Spleen (tissue), 11 donors: ENCODE results near the gene VWA3A. TPM values are rescaled to one million over a fixed set of nuclear protein-coding genes. Genes with fewer than 3 reads are reported as not detected.
"Not testable (repeated sequence)": the region's sequence is repeated elsewhere in the genome, so short reads cannot be mapped to it uniquely, and the experiment has no call there.

Source experiments
- DNase-seq: peaks from one replicate; pipeline ENCODE4 v3.0.0-alpha.2; 2020
- H3K27ac ChIP-seq, 8 donors: fragments of 200-600 bp; sonication (generic) in 7 of 8; 1 replicate in 4 of 8; 2 replicates in 4 of 8; pipeline versions ENCODE4 v1.5.0 to v1.8.0; 2016 to 2021; ENCODE audit warnings: inconsistent platforms in 4 of 8, mild to moderate bottlenecking in 4 of 8, moderate library complexity in 1 of 8
- H3K27me3 ChIP-seq, 7 donors: fragments of 200-600 bp; sonication (generic) in 6 of 7; replicated peaks in 1 of 7; 1 replicate in 4 of 7; 2 replicates in 3 of 7; pipeline versions ENCODE4 v1.5.0 to v1.8.0; 2016 to 2021; ENCODE audit warnings: inconsistent platforms in 3 of 7, mild to moderate bottlenecking in 1 of 7
- H3K36me3 ChIP-seq, 6 donors: fragments of 200-600 bp; sonication (generic) in 5 of 6; 1 replicate in 4 of 6; 2 replicates in 2 of 6; pipeline versions ENCODE4 v1.5.0 to v1.8.0; 2016 to 2021; ENCODE audit warnings: inconsistent platforms in 2 of 6
- H3K4me1 ChIP-seq, 6 donors: fragments of 200-600 bp; sonication (generic) in 5 of 6; 1 replicate in 3 of 6; 2 replicates in 3 of 6; pipeline versions ENCODE4 v1.5.0 to v1.8.0; 2016 to 2021; ENCODE audit warnings: inconsistent platforms in 3 of 6
- H3K4me3 ChIP-seq, 8 donors: fragments of 200-600 bp; sonication (generic) in 7 of 8; 1 replicate in 4 of 8; 2 replicates in 4 of 8; pipeline versions ENCODE4 v1.5.0 to v1.8.0; 2016 to 2021; ENCODE audit warnings: inconsistent platforms in 4 of 8, mild to moderate bottlenecking in 4 of 8, moderate library complexity in 2 of 8
- H3K9me3 ChIP-seq, 8 donors: fragments of 200-600 bp; sonication (generic) in 7 of 8; 1 replicate in 4 of 8; 2 replicates in 4 of 8; pipeline versions ENCODE4 v1.5.0 to v1.8.0; 2016 to 2021; ENCODE audit warnings: inconsistent platforms in 4 of 8
- POLR2A ChIP-seq, 3 donors: fragments of 450-650 bp; IDR thresholded peaks; one replicate each; pipeline ENCODE4 v1.5.1; 2017; ENCODE audit warnings: antibody characterized with exemption in 3 of 3, mild to moderate bottlenecking in 1 of 3
- POLR2AphosphoS5 ChIP-seq, 3 donors: sonication (generic); formaldehyde crosslinking; IDR thresholded peaks; one replicate each; pipeline ENCODE4 v1.5.1; 2017; ENCODE audit warnings: antibody characterized with exemption in 3 of 3
- WGBS, 5 donors: extraction: QIAGEN DNeasy Blood & Tissue Kit in 3 of 5; methylation state at CpG; one replicate each; pipeline versions ENCODE4 v1.1.5 to v1.1.7; 2013 to 2018; 5-methylcytosine and 5-hydroxymethylcytosine counted together
- intact Hi-C: fragments of 100-400 bp; cut with DNase I; formaldehyde crosslinking; loops from one replicate; pipeline ENCODE4 v1.15.0; 2023; ENCODE audit warnings: low total_unique reads
- polyA plus RNA-seq, 3 donors: library from polyadenylated mRNA; stranded (reverse); fragments of 200-250 nt; gene quantifications; one replicate each; pipeline ENCODE4 v1.2.1, GENCODE V29; 2013
- total RNA-seq, 7 donors: library from RNA; depleted of rRNA in 3 of 7; stranded (reverse); fragments of >200 nt in 3 of 7; fragmentation: NEBNext Ultra II Directional in 4 of 7; extraction: Animal tissue kit (Norgen Biotek cat#: 25700) in 4 of 7; gene quantifications; one replicate each; pipeline versions ENCODE4 v1.1.0 to v1.2.1, GENCODE V29; 2016 to 2021
- TF ChIP-seq, protein P1 (sequence below), 11 experiments: fragments of 200-600 bp in 7 of 11; fragments of 450-650 bp in 4 of 11; sonication (generic) in 4 of 11; IDR thresholded peaks in 8 of 11; conservative IDR thresholded peaks in 3 of 11; 1 replicate in 7 of 11; 2 replicates in 4 of 11; pipeline versions ENCODE4 v1.4.0 to v1.8.0; 2016 to 2021; ENCODE audit warnings: antibody characterized with exemption in 11 of 11, inconsistent platforms in 4 of 11, mild to moderate bottlenecking in 1 of 11
- donor health status: healthy with polysubstance abuse.
- donor health status: DM: no; HTN: no; CAD: no; lungs with moderate emphysema.
- donor health status: DM: no; HTN: no; CAD: no.
- donor health status: Bipolar disorder and iron deficiency.
- donor health status: healthy.
- donor health status: DM: no; HTN: no; CAD: no.
- donor health status: DM: yes; HTN: yes; CAD: no.

VWA3A gene
- total and polyA plus RNA-seq, 10 donors: 0.08 to 2.1 (median 0.30) TPM; not detected in 2

GRCh38 chr16:22126037-22126558 lies 33.8 kb downstream of the VWA3A start:
- WGBS, 5 donors: 88 to 93% (median 91%) methylated on average over 15 of the region's 15 CpGs
- DNase-seq: no peak

DNA sequence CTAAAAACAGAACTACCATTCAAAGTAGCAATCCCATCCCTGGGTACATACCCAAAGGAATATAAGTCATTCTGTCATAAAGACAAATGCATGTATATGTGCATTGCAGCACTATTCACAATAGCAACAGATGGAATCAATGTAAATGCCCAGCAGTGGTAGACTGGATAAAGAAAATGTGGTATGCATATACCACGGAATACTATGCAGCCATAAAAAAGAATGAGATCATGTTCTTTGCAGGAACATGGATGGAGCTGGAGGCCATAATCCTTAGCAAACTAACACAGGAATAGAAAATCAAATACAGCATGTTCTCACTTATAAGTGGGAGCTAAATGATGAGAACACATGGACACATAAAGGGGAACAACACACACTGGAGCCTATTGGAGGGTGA lies 36.2 kb downstream of the VWA3A start:
- H3K4me3 ChIP-seq, H3K27ac ChIP-seq, intact Hi-C loops, H3K36me3 ChIP-seq, H3K27me3 ChIP-seq, H3K4me1 ChIP-seq, DNase-seq, H3K9me3 ChIP-seq: not testable (repeated sequence)
- WGBS, 5 donors: 91 to 97% (median 94%) methylated on average over 1 of the region's 1 CpG

More at GRCh38 chr16:22126037-22126558, 33.8 kb downstream of the VWA3A start:
- Histone ChIP-seq H3K9me3 (peaks cover 0 to 8% (median 0%) of the 10 kb centered on the region in 8 donors), H3K4me1 (no peaks in the 10 kb centered on the region), H3K27ac (no peak overlapping the region), H3K4me3 (no peak overlapping the region), H3K27me3 (no peaks in the 10 kb centered on the region), H3K36me3 (no peaks in the 10 kb centered on the region)
- intact Hi-C loops: no loop called here
- TF ChIP-seq POLR2A (IDR thresholded peaks at IDR 0.05): no peak
- TF ChIP-seq POLR2AphosphoS5 (IDR thresholded peaks at IDR 0.05): no peak
- TF ChIP-seq, protein P1, sequence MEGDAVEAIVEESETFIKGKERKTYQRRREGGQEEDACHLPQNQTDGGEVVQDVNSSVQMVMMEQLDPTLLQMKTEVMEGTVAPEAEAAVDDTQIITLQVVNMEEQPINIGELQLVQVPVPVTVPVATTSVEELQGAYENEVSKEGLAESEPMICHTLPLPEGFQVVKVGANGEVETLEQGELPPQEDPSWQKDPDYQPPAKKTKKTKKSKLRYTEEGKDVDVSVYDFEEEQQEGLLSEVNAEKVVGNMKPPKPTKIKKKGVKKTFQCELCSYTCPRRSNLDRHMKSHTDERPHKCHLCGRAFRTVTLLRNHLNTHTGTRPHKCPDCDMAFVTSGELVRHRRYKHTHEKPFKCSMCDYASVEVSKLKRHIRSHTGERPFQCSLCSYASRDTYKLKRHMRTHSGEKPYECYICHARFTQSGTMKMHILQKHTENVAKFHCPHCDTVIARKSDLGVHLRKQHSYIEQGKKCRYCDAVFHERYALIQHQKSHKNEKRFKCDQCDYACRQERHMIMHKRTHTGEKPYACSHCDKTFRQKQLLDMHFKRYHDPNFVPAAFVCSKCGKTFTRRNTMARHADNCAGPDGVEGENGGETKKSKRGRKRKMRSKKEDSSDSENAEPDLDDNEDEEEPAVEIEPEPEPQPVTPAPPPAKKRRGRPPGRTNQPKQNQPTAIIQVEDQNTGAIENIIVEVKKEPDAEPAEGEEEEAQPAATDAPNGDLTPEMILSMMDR (IDR thresholded peaks at IDR 0.05 in 8 of 11, conservative IDR thresholded peaks at IDR 0.05 in 3 of 11): no peak

GRCh38 chr16:22130528-22130927 lies 38.2 kb downstream of the VWA3A start:
- Histone ChIP-seq H3K4me3 (no peak overlapping the region), H3K27me3 (no peaks in the 10 kb centered on the region), H3K4me1 (no peaks in the 10 kb centered on the region), H3K27ac (no peak overlapping the region), H3K9me3 (peaks cover 0 to 8% (median 0%) of the 10 kb centered on the region in 8 donors), H3K36me3 (no peaks in the 10 kb centered on the region)
- intact Hi-C loops: no loop called here
- no peak for TF ChIP-seq POLR2AphosphoS5 (IDR thresholded peaks at IDR 0.05)
- TF ChIP-seq POLR2A (IDR thresholded peaks at IDR 0.05): no peak
- TF ChIP-seq, protein P1 (IDR thresholded peaks at IDR 0.05 in 8 of 11, conservative IDR thresholded peaks at IDR 0.05 in 3 of 11): no peak
- DNase-seq: no peak

DNA sequence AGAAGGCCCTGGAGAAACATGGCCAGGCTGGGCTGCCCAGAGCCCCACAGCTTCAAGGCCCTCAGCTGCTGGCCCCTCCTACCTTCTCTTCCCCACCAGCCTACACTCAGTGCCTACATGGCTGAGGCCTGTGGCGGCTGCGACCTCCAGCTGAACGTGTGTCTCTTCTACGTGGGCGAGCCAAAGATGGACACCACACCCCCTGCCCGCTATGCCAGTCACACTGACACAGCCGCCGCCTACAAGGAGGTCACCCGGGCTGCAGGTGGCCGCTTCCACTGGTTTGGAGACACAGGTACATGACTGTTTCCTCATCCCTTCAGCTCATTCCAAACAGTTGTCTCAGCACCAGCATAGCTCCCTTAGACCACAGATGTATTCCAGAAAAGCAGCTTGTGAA lies 40.5 kb downstream of the VWA3A start:
- TF ChIP-seq POLR2A (IDR thresholded peaks at IDR 0.05) (no peak), POLR2AphosphoS5 (IDR thresholded peaks at IDR 0.05) (no peak)
- TF ChIP-seq, protein P1 (IDR thresholded peaks at IDR 0.05 in 8 of 11, conservative IDR thresholded peaks at IDR 0.05 in 3 of 11): no peak
- Histone ChIP-seq H3K27ac (no peak overlapping the region), H3K4me1 (no peaks in the 10 kb centered on the region), H3K36me3 (no peaks in the 10 kb centered on the region), H3K27me3 (no peaks in the 10 kb centered on the region), H3K9me3 (peaks cover 0 to 8% (median 0%) of the 10 kb centered on the region in 8 donors), H3K4me3 (no peak overlapping the region)
- 87 to 92% (median 89%) methylated on average over 9 to 10 of the region's 10 CpGs for WGBS, 5 donors
- intact Hi-C loops: no loop called here
- DNase-seq: no peak

- Histone ChIP-seq H3K36me3 (no peaks in the 10 kb centered on the region), H3K27me3 (peaks cover 0 to 10% (median 0%) of the 10 kb centered on the region in 7 donors), H3K9me3 (no peaks in the 10 kb centered on the region), H3K27ac (no peak overlapping the region), H3K4me1 (no peaks in the 10 kb centered on the region), H3K4me3 (no peak overlapping the region)
- TF ChIP-seq POLR2A (IDR thresholded peaks at IDR 0.05) (no peak), POLR2AphosphoS5 (IDR thresholded peaks at IDR 0.05) (no peak)
- TF ChIP-seq, protein P1 (IDR thresholded peaks at IDR 0.05 in 8 of 11, conservative IDR thresholded peaks at IDR 0.05 in 3 of 11): no peak
- intact Hi-C loops: no loop called here
- DNase-seq: no peak
- WGBS, 5 donors: 73 to 80% (median 75%) methylated on average over 7 to 8 of the region's 8 CpGs
These were observed 46.1 kb downstream of the VWA3A start for GRCh38 chr16:22138482-22138881.
